GM19351 (cell line): ENCODE measurements around the gene WNT4.

ENCODE experiments used
- ATAC-seq: cut with Tn5 transposase; IDR thresholded peaks from one replicate; pipeline ENCODE4 v1.9.1; 2021; ENCODE audit warnings: mild to moderate bottlenecking, moderate library complexity; ENCODE audit not compliant: unreplicated experiment

The WNT4 gene

GRCh38 chr1:22143065-22144033 lies at the start of gene WNT4:
Gene WNT4 (minus strand): TSS chr1:22143097. CDS start chr1:22142922, 175 bp downstream.
- ATAC-seq: peak; percentile 44

GRCh38 chr1:22190731-22191130 lies 47.8 kb upstream of the WNT4 start:
- ATAC-seq: no peak

GRCh38 chr1:22190251-22190650 lies 47.4 kb upstream of the WNT4 start:
- ATAC-seq: no peak

GRCh38 chr1:22189619-22190018 lies 46.7 kb upstream of the WNT4 start:
- ATAC-seq: no peak

GRCh38 chr1:22188914-22189313 lies 46.0 kb upstream of the WNT4 start:
- ATAC-seq: no peak

- no peak for ATAC-seq
Measured at GRCh38 chr1:22188436-22188835, 45.5 kb upstream of the WNT4 start.

- no peak for ATAC-seq
Measured at GRCh38 chr1:22186311-22186710, 43.4 kb upstream of the WNT4 start.

GRCh38 chr1:22184892-22185612 lies 42.2 kb upstream of the WNT4 start:
- no peak for ATAC-seq

GRCh38 chr1:22184454-22184853 lies 41.6 kb upstream of the WNT4 start:
- no peak for ATAC-seq

GRCh38 chr1:22182715-22183114 lies 39.8 kb upstream of the WNT4 start:
- ATAC-seq: no peak

GRCh38 chr1:22179197-22179803 lies 36.4 kb upstream of the WNT4 start:
- no peak for ATAC-seq

- no peak for ATAC-seq
Measured at GRCh38 chr1:22177354-22178003, 34.6 kb upstream of the WNT4 start.

GRCh38 chr1:22176258-22176657 lies 33.4 kb upstream of the WNT4 start:
- peak; percentile 79 for ATAC-seq

GRCh38 chr1:22174446-22175220 lies 31.7 kb upstream of the WNT4 start:
- no peak for ATAC-seq

GRCh38 chr1:22171951-22172715 lies 29.2 kb upstream of the WNT4 start:
- no peak for ATAC-seq

- ATAC-seq: no peak
Measured at GRCh38 chr1:22169816-22170215, 26.9 kb upstream of the WNT4 start.

- ATAC-seq: no peak
Measured at GRCh38 chr1:22168412-22168973, 25.6 kb upstream of the WNT4 start.

- no peak for ATAC-seq
Measured at GRCh38 chr1:22166439-22166838, 23.5 kb upstream of the WNT4 start.
